Adrenal gland (tissue), 12 donors: ENCODE data around the gene INPP5A. TPM values are rescaled to one million over a fixed set of nuclear protein-coding genes. Genes with fewer than 3 reads are reported as not detected.
A peak's percentile ranks its signal among the peaks of the same experiment; 100 is the strongest.

Experiments used
- DNase-seq, 7 donors: peaks; one replicate each; pipeline ENCODE4 v3.0.0-alpha.2; 2019 to 2020
- H3K27ac ChIP-seq, 5 donors: fragments of 200-600 bp; sonication (generic) in 4 of 5; 1 replicate in 3 of 5; 2 replicates in 2 of 5; pipeline versions ENCODE4 v1.5.1 to v1.8.0; 2016 to 2020; ENCODE audit warnings: mild to moderate bottlenecking in 1 of 5
- H3K27me3 ChIP-seq: fragments of 200-600 bp; 2 replicates; pipeline ENCODE4 v1.8.0; 2021
- H3K36me3 ChIP-seq, 2 donors: fragments of 200-600 bp; replicated peaks in 1 of 2; 1 replicate in 1 of 2; 2 replicates in 1 of 2; pipeline versions ENCODE4 v1.5.1 to v1.8.0; 2018 to 2022
- H3K4me1 ChIP-seq, 2 donors: fragments of 200-600 bp; replicated peaks in 1 of 2; 1 replicate in 1 of 2; 2 replicates in 1 of 2; pipeline versions ENCODE4 v1.5.1 to v1.8.0; 2018 to 2021
- H3K4me3 ChIP-seq, 4 donors: fragments of 200-600 bp; sonication (generic) in 3 of 4; one replicate each; pipeline ENCODE4 v1.5.1; 2016 to 2018
- H3K9me3 ChIP-seq, 3 donors: fragments of 200-600 bp; sonication (generic) in 1 of 3; replicated peaks in 1 of 3; 1 replicate in 2 of 3; 2 replicates in 1 of 3; pipeline versions ENCODE4 v1.5.1 to v1.8.0; 2016 to 2021
- POLR2A ChIP-seq, 2 donors: fragments of 450-650 bp; IDR thresholded peaks; one replicate each; pipeline ENCODE4 v1.6.1; 2017; ENCODE audit warnings: antibody characterized with exemption in 2 of 2, mild to moderate bottlenecking in 2 of 2, moderate library complexity in 1 of 2
- WGBS, 4 donors: extraction: QIAGEN DNeasy Blood & Tissue Kit in 2 of 4; methylation state at CpG; one replicate each; pipeline versions ENCODE4 v1.1.5 to v1.1.7; 2013 to 2017; 5-methylcytosine and 5-hydroxymethylcytosine counted together
- intact Hi-C, 2 donors: fragments of 100-400 bp; cut with DNase I; formaldehyde crosslinking; loops; one replicate each; pipeline versions ENCODE4 v1.14.1 to v1.15.0; 2022 to 2023
- polyA plus RNA-seq, 3 donors: library from polyadenylated mRNA; stranded (reverse); fragments of 200-250 nt in 2 of 3; fragments of 350-450 nt in 1 of 3; fragmentation: Illumina TruSeq in 1 of 3; extraction: RNeasy Lipid Tissue Mini Kit (QIAGEN cat#74804) in 1 of 3; gene quantifications; one replicate each; pipeline ENCODE4 v1.2.3, GENCODE V29; 2013 to 2014
- total RNA-seq, 9 donors: library from RNA; depleted of rRNA in 4 of 9; stranded (reverse); fragments of >200 nt in 4 of 9; fragments of 120-200 nt in 1 of 9; fragmentation: NEBNext Ultra II Directional in 1 of 9; extraction: Animal tissue kit (Norgen Biotek cat#: 25700) in 1 of 9; gene quantifications; one replicate each; pipeline versions ENCODE4 v1.1.0 to v1.2.4, GENCODE V29; 2013 to 2023
- TF ChIP-seq, protein P1 (sequence below), 6 experiments: fragments of 450-650 bp in 4 of 6; fragments of 200-600 bp in 2 of 6; sonication (generic) in 1 of 6; IDR thresholded peaks; 1 replicate in 5 of 6; 2 replicates in 1 of 6; pipeline versions ENCODE4 v1.5.1 to v1.8.0; 2016 to 2021; ENCODE audit warnings: antibody characterized with exemption in 6 of 6, mild to moderate bottlenecking in 2 of 6, moderate library complexity in 1 of 6
- donor health status: healthy with polysubstance abuse.
- donor health status: Bipolar disorder and iron deficiency.
- donor health status: DM: yes; HTN: yes; CAD: no.
- donor health status: DM: no; HTN: no; CAD: no.
- donor health status: DM: no; HTN: no; CAD: no.
- donor health status: DM: yes; HTN: yes; CAD: no.

INPP5A gene
- total and polyA plus RNA-seq, 12 donors: 13.5 to 62.9 (median 37.5) TPM

DNA sequence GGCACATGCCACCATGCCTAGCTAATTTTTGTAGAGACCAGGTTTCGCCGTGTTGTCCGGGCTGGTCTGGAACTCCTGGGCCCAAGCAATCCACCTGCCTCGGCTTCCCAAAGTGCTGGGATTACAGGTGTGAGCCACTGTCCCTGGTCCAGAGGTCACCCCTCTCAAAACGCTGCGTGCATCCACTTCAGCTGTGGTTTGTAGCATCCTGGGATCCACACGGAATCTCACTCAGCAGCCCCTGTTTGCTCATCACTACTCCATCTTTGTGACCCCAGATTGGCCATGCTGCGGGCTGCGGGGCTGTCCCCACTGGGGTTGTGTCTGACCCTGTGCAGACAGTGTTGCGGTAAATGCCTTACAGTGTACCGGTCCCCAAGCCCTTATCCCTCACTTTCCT lies 3.5 kb downstream of the INPP5A start:
- no peaks in the 10 kb centered on the region for H3K36me3 ChIP-seq
- DNase-seq: peak in 2 of 7 donors; percentile 3 to 14
- intact Hi-C loops: no loop called here
- no peak overlapping the region for H3K4me3 ChIP-seq
- H3K27ac ChIP-seq: peak overlapping the region in 2 of 5 donors; percentile 84 to 85
- no peaks in the 10 kb centered on the region for H3K27me3 ChIP-seq
- H3K4me1 ChIP-seq: peaks cover 38 to 68% of the 10 kb centered on the region in 2 donors
- no peaks in the 10 kb centered on the region for H3K9me3 ChIP-seq
- TF ChIP-seq, protein P1, sequence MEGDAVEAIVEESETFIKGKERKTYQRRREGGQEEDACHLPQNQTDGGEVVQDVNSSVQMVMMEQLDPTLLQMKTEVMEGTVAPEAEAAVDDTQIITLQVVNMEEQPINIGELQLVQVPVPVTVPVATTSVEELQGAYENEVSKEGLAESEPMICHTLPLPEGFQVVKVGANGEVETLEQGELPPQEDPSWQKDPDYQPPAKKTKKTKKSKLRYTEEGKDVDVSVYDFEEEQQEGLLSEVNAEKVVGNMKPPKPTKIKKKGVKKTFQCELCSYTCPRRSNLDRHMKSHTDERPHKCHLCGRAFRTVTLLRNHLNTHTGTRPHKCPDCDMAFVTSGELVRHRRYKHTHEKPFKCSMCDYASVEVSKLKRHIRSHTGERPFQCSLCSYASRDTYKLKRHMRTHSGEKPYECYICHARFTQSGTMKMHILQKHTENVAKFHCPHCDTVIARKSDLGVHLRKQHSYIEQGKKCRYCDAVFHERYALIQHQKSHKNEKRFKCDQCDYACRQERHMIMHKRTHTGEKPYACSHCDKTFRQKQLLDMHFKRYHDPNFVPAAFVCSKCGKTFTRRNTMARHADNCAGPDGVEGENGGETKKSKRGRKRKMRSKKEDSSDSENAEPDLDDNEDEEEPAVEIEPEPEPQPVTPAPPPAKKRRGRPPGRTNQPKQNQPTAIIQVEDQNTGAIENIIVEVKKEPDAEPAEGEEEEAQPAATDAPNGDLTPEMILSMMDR (IDR thresholded peaks at IDR 0.05): no peak
- no peak for TF ChIP-seq POLR2A (IDR thresholded peaks at IDR 0.05)
- WGBS, 4 donors: 86 to 97% (median 88%) methylated on average over 5 to 11 of the region's 11 CpGs

DNA sequence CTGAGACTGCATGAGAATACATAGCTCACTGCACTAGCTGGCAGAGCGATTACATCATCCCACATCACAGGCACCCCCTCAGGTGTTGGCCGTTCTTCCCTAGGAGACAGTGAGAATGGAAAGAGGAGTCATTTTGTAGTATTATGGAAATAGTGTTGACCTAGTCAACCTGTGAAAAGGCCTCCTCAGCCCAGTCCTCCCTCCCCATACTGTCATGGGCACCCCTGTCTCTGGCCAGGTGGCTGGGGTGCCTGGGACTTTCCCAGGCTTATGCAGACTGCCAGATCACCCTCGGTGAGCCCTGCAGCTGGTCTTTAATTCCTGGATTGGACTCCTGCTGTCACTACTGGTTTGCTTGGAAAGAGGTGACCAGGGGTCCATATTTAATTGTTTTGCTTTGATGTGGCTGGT lies 4.0 kb downstream of the INPP5A start:
- Histone ChIP-seq H3K27ac (peak overlapping the region in 1 of 5 donors; percentile 47), H3K27me3 (no peaks in the 10 kb centered on the region), H3K4me3 (no peak overlapping the region), H3K4me1 (peaks cover 35 to 65% of the 10 kb centered on the region in 2 donors), H3K36me3 (no peaks in the 10 kb centered on the region), H3K9me3 (no peaks in the 10 kb centered on the region)
- peak in 2 of 7 donors; percentile 10 to 14 for DNase-seq
- WGBS, 4 donors: 69 to 78% (median 72%) methylated on average over 3 of the region's 3 CpGs
- intact Hi-C loops: no loop called here
- TF ChIP-seq, protein P1 (IDR thresholded peaks at IDR 0.05): no peak
- TF ChIP-seq POLR2A (IDR thresholded peaks at IDR 0.05): no peak

DNA sequence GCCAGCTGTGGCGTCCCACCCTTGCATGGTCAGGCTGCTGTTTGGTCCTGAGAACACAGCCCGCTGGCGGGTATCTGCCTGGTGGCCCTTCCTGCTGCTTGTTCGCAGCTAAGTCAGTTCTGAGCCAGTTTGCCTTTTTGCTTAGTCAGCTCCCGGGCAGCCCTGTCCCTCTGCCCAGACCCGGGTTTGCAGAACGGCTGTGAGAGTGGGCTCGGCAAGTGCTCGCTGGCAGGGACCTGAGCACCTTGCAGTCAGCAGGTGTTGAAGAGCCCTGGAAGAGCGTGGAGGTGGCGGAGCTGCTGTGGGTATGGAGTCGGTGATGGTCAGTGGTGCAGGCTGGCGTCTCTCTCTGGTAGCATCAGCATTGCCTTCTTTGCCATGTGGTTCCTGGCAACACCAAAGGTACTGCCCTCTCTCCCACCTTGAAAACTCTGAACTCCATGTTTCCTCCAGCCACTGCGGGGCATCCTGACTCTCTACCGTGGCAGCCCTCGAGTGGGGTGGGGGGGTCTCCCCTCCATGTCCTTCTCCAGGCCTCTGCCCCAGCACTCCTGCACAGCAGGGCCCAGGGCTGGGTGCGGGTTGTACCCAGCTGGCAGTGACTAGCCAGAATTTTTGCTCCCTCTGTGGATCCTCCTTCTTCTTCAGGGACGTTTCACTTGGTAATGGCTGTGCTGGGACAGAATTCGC lies 4.6 kb downstream of the INPP5A start:
- no peak overlapping the region for H3K4me3 ChIP-seq
- 75 to 91% (median 84%) methylated on average over 11 to 19 of the region's 19 CpGs for WGBS, 4 donors
- DNase-seq: peak in 3 of 7 donors; percentile 19 to 31 (median 30)
- H3K36me3 ChIP-seq: no peaks in the 10 kb centered on the region
- intact Hi-C loops: no loop called here
- no peaks in the 10 kb centered on the region for H3K27me3 ChIP-seq
- peak overlapping the region in 1 of 5 donors; percentile 47 for H3K27ac ChIP-seq
- H3K4me1 ChIP-seq: peaks cover 34 to 68% of the 10 kb centered on the region in 2 donors
- TF ChIP-seq, protein P1 (IDR thresholded peaks at IDR 0.05): no peak
- TF ChIP-seq POLR2A (IDR thresholded peaks at IDR 0.05): no peak
- no peaks in the 10 kb centered on the region for H3K9me3 ChIP-seq

DNA sequence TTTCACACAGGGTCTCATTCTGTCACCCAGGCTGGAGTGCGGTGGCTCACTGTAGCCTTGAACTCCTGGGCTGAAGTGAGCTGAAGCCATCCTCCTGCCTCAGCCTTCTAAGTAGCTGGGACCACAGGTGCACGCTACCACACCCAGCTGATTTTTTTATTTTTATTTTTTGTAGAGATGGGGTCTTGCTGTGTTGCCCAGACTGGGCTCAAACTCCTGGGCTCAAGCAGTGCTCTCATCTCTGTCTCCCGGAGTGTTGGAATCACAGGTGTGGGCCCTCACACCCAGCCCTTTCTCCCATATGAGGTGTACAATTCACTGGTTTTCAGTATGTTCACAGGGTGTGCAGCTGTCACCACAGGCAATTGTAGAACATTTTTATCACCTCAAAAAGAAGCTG lies 5.2 kb downstream of the INPP5A start:
- DNase-seq: peak in 1 of 7 donors; percentile 1
- Histone ChIP-seq H3K4me1 (peaks cover 34 to 68% of the 10 kb centered on the region in 2 donors), H3K27ac (no peak overlapping the region), H3K4me3 (no peak overlapping the region), H3K36me3 (no peaks in the 10 kb centered on the region), H3K27me3 (no peaks in the 10 kb centered on the region), H3K9me3 (no peaks in the 10 kb centered on the region)
- intact Hi-C loops: no loop called here
- no peak for TF ChIP-seq POLR2A (IDR thresholded peaks at IDR 0.05)
- TF ChIP-seq, protein P1 (IDR thresholded peaks at IDR 0.05): no peak
- WGBS, 4 donors: 82 to 91% (median 88%) methylated on average over 3 of the region's 3 CpGs
